GM19463 (cell line): ENCODE data around the gene CHPF.

Experiments
- ATAC-seq: cut with Tn5 transposase; IDR thresholded peaks from one replicate; pipeline ENCODE4 v1.9.1; 2021; ENCODE audit warnings: mild to moderate bottlenecking, moderate library complexity; ENCODE audit not compliant: unreplicated experiment

Gene CHPF

GRCh38 chr2:219567791-219568361, 24.3 kb upstream of the CHPF start:
- ATAC-seq = no peak

- no peak for ATAC-seq
Observed at GRCh38 chr2:219567131-219567530, 23.5 kb upstream of the CHPF start.

GRCh38 chr2:219566640-219567039, 23.0 kb upstream of the CHPF start:
- ATAC-seq = no peak

- ATAC-seq = no peak
Observed at GRCh38 chr2:219565130-219566080, 21.8 kb upstream of the CHPF start.

GRCh38 chr2:219563271-219563928, 19.8 kb upstream of the CHPF start:
- no peak for ATAC-seq

GRCh38 chr2:219562049-219563020, 18.7 kb upstream of the CHPF start:
- ATAC-seq = no peak

GRCh38 chr2:219561179-219562048, 17.8 kb upstream of the CHPF start:
- ATAC-seq = no peak

GRCh38 chr2:219560893-219561178, 17.2 kb upstream of the CHPF start:
- no peak for ATAC-seq

- no peak for ATAC-seq
Observed at GRCh38 chr2:219560037-219560892, 16.7 kb upstream of the CHPF start.

GRCh38 chr2:219559156-219559915, 15.7 kb upstream of the CHPF start:
- ATAC-seq = no peak

- no peak for ATAC-seq
Observed at GRCh38 chr2:219557791-219558785, 14.5 kb upstream of the CHPF start.

GRCh38 chr2:219557320-219557719, 13.7 kb upstream of the CHPF start:
- no peak for ATAC-seq

GRCh38 chr2:219556413-219556812, 12.8 kb upstream of the CHPF start:
- no peak for ATAC-seq

GRCh38 chr2:219555956-219556355, 12.3 kb upstream of the CHPF start:
- no peak for ATAC-seq

- ATAC-seq = no peak
Observed at GRCh38 chr2:219554350-219554749, 10.7 kb upstream of the CHPF start.

GRCh38 chr2:219553463-219553963, 9.9 kb upstream of the CHPF start:
- no peak for ATAC-seq

- ATAC-seq = no peak
Observed at GRCh38 chr2:219553168-219553417, 9.5 kb upstream of the CHPF start.
